Keratinocyte (primary cell): ENCODE measurements around the gene TMEM245. TPM values are rescaled to one million over a fixed set of nuclear protein-coding genes. Genes with fewer than 3 reads are reported as not detected.

ENCODE experiments used
- DNase-seq: peaks from one replicate; pipeline ENCODE4 v3.0.0-alpha.2; 2011; ENCODE audit warnings: low read depth, missing footprints, low spot score
- FAIRE-seq: peaks from 2 replicates; lab custom pipeline; 2011; peaks lifted over from hg19 to GRCh38; lab: Jason Lieb, UNC
- H2AFZ ChIP-seq: 2 replicates; pipeline ENCODE4 v1.6.0; 2012; ENCODE audit warnings: low read length, control low read depth, inconsistent platforms; ENCODE audit not compliant: control insufficient read depth
- H3K27ac ChIP-seq: 2 replicates; pipeline ENCODE4 v1.5.1; 2011; ENCODE audit warnings: low read length; ENCODE audit not compliant: control insufficient read depth, insufficient read depth
- H3K27me3 ChIP-seq: 3 replicates; pipeline ENCODE4 v1.6.0; 2011; ENCODE audit warnings: low read length; ENCODE audit not compliant: control insufficient read depth, insufficient read depth; ENCODE audit errors: extremely low read depth
- H3K36me3 ChIP-seq, 2 experiments: 2 replicates in 1 of 2; 3 replicates in 1 of 2; pipeline ENCODE4 v1.5.1; 2011; ENCODE audit warnings: low read length in 2 of 2, mild to moderate bottlenecking in 1 of 2; ENCODE audit not compliant: control insufficient read depth in 2 of 2, insufficient read depth in 2 of 2; ENCODE audit errors: extremely low read depth in 1 of 2
- H3K4me1 ChIP-seq: 3 replicates; pipeline ENCODE4 v1.5.1; 2011; ENCODE audit warnings: low read length; ENCODE audit not compliant: control insufficient read depth, insufficient read depth; ENCODE audit errors: extremely low read depth
- H3K4me2 ChIP-seq: 3 replicates; pipeline ENCODE4 v1.6.0; 2011; ENCODE audit warnings: low read depth, low read length; ENCODE audit not compliant: control insufficient read depth, insufficient read depth; ENCODE audit errors: extremely low read depth
- H3K4me3 ChIP-seq, 3 experiments: fragments of 200-600 bp in 1 of 3; sonication (generic) in 1 of 3; 2 replicates in 2 of 3; 3 replicates in 1 of 3; pipeline ENCODE4 v1.5.1; 2011 to 2016; ENCODE audit warnings: low read length in 3 of 3, mild to moderate bottlenecking in 3 of 3, control low read depth in 2 of 3, inconsistent platforms in 1 of 3, low read depth in 1 of 3, mixed read lengths in 1 of 3, mixed run types in 1 of 3, moderate library complexity in 1 of 3; ENCODE audit not compliant: control insufficient read depth in 2 of 3, insufficient read depth in 2 of 3; ENCODE audit errors: extremely low read depth in 1 of 3
- H3K79me2 ChIP-seq: 2 replicates; pipeline ENCODE4 v1.6.0; 2012; ENCODE audit warnings: low read length; ENCODE audit not compliant: control insufficient read depth, insufficient read depth
- H3K9ac ChIP-seq: 3 replicates; pipeline ENCODE4 v1.6.0; 2011; ENCODE audit warnings: low read length; ENCODE audit not compliant: control insufficient read depth, insufficient read depth; ENCODE audit errors: extremely low read depth
- H3K9me1 ChIP-seq: 3 replicates; pipeline ENCODE4 v1.6.0; 2011; ENCODE audit warnings: low read length; ENCODE audit not compliant: control insufficient read depth, insufficient read depth; ENCODE audit errors: extremely low read depth
- H3K9me3 ChIP-seq: 2 replicates; pipeline ENCODE4 v1.5.1; 2012; ENCODE audit warnings: low read depth, low read length; ENCODE audit not compliant: control insufficient read depth
- H4K20me1 ChIP-seq: 3 replicates; pipeline ENCODE4 v1.6.0; 2011; ENCODE audit warnings: low read length; ENCODE audit not compliant: control insufficient read depth, insufficient read depth; ENCODE audit errors: extremely low read depth
- EZH2 ChIP-seq: IDR thresholded peaks from one replicate; pipeline ENCODE4 v1.6.1; 2012; ENCODE audit warnings: inconsistent platforms, mild to moderate bottlenecking, low read length, moderate library complexity
- dilution Hi-C: fragments of 300-500 bp; cut with MboI; formaldehyde crosslinking; loops from one replicate; pipeline ENCODE4 v1.7.0; 2020; ENCODE audit warnings: low sequenced_read_pairs; ENCODE audit not compliant: extremely low pct_ligation_motif_present
- polyA plus RNA-seq, 5 experiments: library from polyadenylated mRNA; depleted of rRNA in 3 of 5; stranded (reverse) in 3 of 5; stranded (forward) in 1 of 5; unstranded in 1 of 5; fragments of >200 nt; gene quantifications; 1 replicate in 1 of 5; 2 replicates in 3 of 5; 3 replicates in 1 of 5; pipeline versions ENCODE4 v1.2.1 to v1.2.3, GENCODE V29; 2011 to 2012; ENCODE audit warnings: missing spikeins in 2 of 5, low read depth in 1 of 5, low replicate concordance in 1 of 5
- TF ChIP-seq, protein P1 (sequence below), 3 experiments: IDR thresholded peaks in 1 of 3; conservative IDR thresholded peaks in 1 of 3; optimal IDR thresholded peaks in 1 of 3; 2 replicates in 2 of 3; 3 replicates in 1 of 3; pipeline versions ENCODE3 to v1.5.1; 2011; ENCODE audit warnings: low read length in 3 of 3, mild to moderate bottlenecking in 3 of 3, moderate library complexity in 2 of 3, control low read depth in 1 of 3, inconsistent platforms in 1 of 3; ENCODE audit not compliant: insufficient read depth in 2 of 3; ENCODE audit errors: extremely low read depth in 1 of 3

Gene TMEM245
- polyA plus RNA-seq, 1 donor (not counting 4 experiments of a cell fraction or from before 2014, with no cell fraction given), result 40.0 TPM

DNA sequence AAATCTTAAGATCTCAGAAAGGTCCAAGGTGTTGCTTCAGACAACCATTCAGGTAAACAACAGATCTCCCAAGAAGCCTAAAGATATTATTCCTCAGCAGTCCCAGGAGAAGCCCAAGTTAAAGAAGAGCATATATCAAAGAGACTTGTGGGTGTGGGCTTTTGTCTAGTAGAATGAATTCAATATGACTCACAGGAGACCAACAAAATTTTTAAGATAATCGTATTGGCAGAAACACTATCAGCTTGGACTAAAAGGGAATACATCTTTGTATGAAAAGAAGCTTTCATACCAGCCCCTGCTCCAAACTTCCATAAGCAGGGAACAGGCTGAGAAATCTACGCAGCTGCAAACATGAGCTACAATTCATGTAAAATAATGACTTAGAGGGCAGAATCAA, 116.6 kb downstream of the TMEM245 start:
- no peak for DNase-seq
- Histone ChIP-seq H4K20me1 (no peaks in the 10 kb centered on the region), H3K36me3 (peaks cover 2 to 8% of the 10 kb centered on the region in 2 experiments), H3K4me1 (peaks cover 13% of the 10 kb centered on the region), H2AFZ (no peak overlapping the region), H3K27me3 (no peaks in the 10 kb centered on the region), H3K9me1 (no peaks in the 10 kb centered on the region), H3K4me3 (no peak overlapping the region), H3K4me2 (no peak overlapping the region), H3K9ac (no peak overlapping the region), H3K79me2 (peaks cover 80% of the 10 kb centered on the region), H3K27ac (no peak overlapping the region), H3K9me3 (peaks cover 3% of the 10 kb centered on the region)
- dilution Hi-C loops, result no loop called here
- TF ChIP-seq, protein P1, sequence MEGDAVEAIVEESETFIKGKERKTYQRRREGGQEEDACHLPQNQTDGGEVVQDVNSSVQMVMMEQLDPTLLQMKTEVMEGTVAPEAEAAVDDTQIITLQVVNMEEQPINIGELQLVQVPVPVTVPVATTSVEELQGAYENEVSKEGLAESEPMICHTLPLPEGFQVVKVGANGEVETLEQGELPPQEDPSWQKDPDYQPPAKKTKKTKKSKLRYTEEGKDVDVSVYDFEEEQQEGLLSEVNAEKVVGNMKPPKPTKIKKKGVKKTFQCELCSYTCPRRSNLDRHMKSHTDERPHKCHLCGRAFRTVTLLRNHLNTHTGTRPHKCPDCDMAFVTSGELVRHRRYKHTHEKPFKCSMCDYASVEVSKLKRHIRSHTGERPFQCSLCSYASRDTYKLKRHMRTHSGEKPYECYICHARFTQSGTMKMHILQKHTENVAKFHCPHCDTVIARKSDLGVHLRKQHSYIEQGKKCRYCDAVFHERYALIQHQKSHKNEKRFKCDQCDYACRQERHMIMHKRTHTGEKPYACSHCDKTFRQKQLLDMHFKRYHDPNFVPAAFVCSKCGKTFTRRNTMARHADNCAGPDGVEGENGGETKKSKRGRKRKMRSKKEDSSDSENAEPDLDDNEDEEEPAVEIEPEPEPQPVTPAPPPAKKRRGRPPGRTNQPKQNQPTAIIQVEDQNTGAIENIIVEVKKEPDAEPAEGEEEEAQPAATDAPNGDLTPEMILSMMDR (optimal IDR thresholded peaks at IDR 0.05 in 1 of 3, IDR thresholded peaks at IDR 0.05 in 1 of 3, conservative IDR thresholded peaks at IDR 0.05 in 1 of 3; ENCODE audit: extremely low read depth in 1 of 3, insufficient read depth in 2 of 3, low read length in 3 of 3), result no peak
- TF ChIP-seq EZH2, result no peak
- no peak for FAIRE-seq

DNA sequence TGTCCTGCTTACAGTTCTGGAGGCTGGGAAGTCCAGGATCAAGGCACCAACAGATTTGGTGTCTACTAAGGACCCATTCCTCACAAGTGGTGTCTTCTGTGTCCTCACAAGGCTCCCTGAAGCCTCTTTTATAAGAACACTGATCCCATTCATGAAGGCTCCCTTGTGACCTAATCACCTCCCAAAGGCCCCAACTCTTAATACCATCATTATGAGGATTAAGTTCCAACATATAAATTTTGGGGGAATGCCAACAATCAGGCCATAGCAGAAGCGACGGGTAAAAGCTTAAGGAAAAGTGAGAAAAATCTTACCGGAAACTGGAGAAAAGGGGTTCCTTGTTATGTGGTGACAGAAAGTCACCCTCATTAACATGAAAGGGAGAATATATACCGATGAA, 117.6 kb downstream of the TMEM245 start:
- no peaks in the 10 kb centered on the region for H3K27me3 ChIP-seq
- no peaks in the 10 kb centered on the region for H3K9me1 ChIP-seq
- H3K36me3 ChIP-seq, result peaks cover 2 to 8% of the 10 kb centered on the region in 2 experiments
- no peak overlapping the region for H3K4me3 ChIP-seq
- H3K79me2 ChIP-seq, result peaks cover 81% of the 10 kb centered on the region
- H2AFZ ChIP-seq, result no peak overlapping the region
- no peak overlapping the region for H3K9ac ChIP-seq
- peaks cover 13% of the 10 kb centered on the region for H3K4me1 ChIP-seq
- no peak overlapping the region for H3K4me2 ChIP-seq
- no peak for DNase-seq
- H4K20me1 ChIP-seq, result no peaks in the 10 kb centered on the region
- TF ChIP-seq, protein P1 (optimal IDR thresholded peaks at IDR 0.05 in 1 of 3, IDR thresholded peaks at IDR 0.05 in 1 of 3, conservative IDR thresholded peaks at IDR 0.05 in 1 of 3; ENCODE audit: extremely low read depth in 1 of 3, insufficient read depth in 2 of 3, low read length in 3 of 3), result no peak
- TF ChIP-seq EZH2, result no peak
- FAIRE-seq, result peak; percentile 34
- H3K9me3 ChIP-seq, result peaks cover 3% of the 10 kb centered on the region
- H3K27ac ChIP-seq, result no peak overlapping the region
- dilution Hi-C loops, result no loop called here
